ENCODE results near the gene GPATCH4.
"Not testable (repeated sequence)": the region's sequence is repeated elsewhere in the genome, so short reads cannot be mapped to it uniquely, and the experiment has no call there.

Gene GPATCH4

DNA sequence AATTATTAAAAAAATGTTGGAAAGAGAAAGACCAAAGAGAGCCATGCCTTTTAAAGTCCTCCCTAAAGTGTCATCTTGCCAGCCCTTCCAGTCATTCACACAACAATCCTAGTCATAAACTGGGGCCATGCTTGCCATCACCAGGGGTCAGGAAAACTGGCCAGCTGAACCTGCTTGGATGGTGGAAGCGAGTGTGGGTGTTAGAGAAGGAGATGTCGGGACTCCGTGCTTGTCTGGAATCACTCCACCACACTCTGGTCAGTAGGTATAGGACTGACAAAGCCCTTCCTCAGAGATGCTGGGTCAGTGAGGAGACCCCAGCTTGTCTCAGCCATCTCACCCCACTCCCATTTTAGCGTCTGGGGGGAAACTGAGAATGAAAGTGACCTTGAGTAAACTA, 14.7 kb upstream of the GPATCH4 start:
- H3K9me3 ChIP-seq (ENCODE audit: control insufficient read depth in 2 of 2, low read length in 2 of 2), result no peaks in the 10 kb centered on the region
- H3K9ac ChIP-seq (ENCODE audit: low read depth in 1 of 2, low read length in 2 of 2), result peak overlapping the region in 1 of 2 donors; percentile 2
- peak overlapping the region; percentile 18 to 23 for H3K27ac ChIP-seq (ENCODE audit: low read depth in 2 of 2, low read length in 2 of 2)
- no peaks in the 10 kb centered on the region for H3K4me1 ChIP-seq (ENCODE audit: control insufficient read depth in 2 of 2, insufficient read depth in 2 of 2, low read length in 2 of 2)
- H3K36me3 ChIP-seq (ENCODE audit: control insufficient read depth in 2 of 2, insufficient read depth in 2 of 2, low read length in 2 of 2), result no peaks in the 10 kb centered on the region
- no peak overlapping the region for H3K4me3 ChIP-seq (ENCODE audit: low read length in 2 of 2)
- peaks cover 19 to 20% of the 10 kb centered on the region in 2 donors for H3K27me3 ChIP-seq (ENCODE audit: control insufficient read depth in 2 of 2, insufficient read depth in 2 of 2, low read length in 2 of 2)

- no peak overlapping the region for H3K9ac ChIP-seq (ENCODE audit: low read depth in 1 of 2, low read length in 2 of 2)
- no peaks in the 10 kb centered on the region for H3K36me3 ChIP-seq (ENCODE audit: control insufficient read depth in 2 of 2, insufficient read depth in 2 of 2, low read length in 2 of 2)
- no peaks in the 10 kb centered on the region for H3K4me1 ChIP-seq (ENCODE audit: control insufficient read depth in 2 of 2, insufficient read depth in 2 of 2, low read length in 2 of 2)
- no peak overlapping the region for H3K27ac ChIP-seq (ENCODE audit: low read depth in 2 of 2, low read length in 2 of 2)
- peaks cover 5 to 6% of the 10 kb centered on the region in 2 donors for H3K27me3 ChIP-seq (ENCODE audit: control insufficient read depth in 2 of 2, insufficient read depth in 2 of 2, low read length in 2 of 2)
- no peak overlapping the region for H3K4me3 ChIP-seq (ENCODE audit: low read length in 2 of 2)
- H3K9me3 ChIP-seq (ENCODE audit: control insufficient read depth in 2 of 2, low read length in 2 of 2), result no peaks in the 10 kb centered on the region
These were observed 11.4 kb upstream of the GPATCH4 start for GRCh38 chr1:156612666-156613065.

DNA sequence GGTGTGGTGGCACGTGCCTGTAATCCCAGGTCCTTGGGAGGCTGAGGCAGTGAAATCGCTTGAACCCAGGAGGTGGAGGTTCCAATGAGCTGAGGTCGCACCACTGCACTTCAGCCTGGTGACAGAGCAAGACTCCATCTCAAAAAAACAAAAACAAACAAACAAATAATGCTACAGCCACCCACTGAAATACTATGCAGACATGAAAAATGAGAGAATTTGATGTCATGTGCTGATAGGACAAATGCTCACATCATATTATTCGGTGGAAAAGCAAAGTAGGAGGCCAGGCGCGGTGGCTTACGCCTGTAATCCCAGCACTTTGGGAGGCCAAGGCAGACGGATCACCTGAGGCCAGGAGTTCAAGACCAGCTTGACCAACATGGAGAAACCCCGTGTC, 8.8 kb upstream of the GPATCH4 start:
- not testable (repeated sequence) for H3K27ac ChIP-seq (ENCODE audit: low read depth in 2 of 2, low read length in 2 of 2); H3K9me3 ChIP-seq (ENCODE audit: control insufficient read depth in 2 of 2, low read length in 2 of 2); H3K27me3 ChIP-seq (ENCODE audit: control insufficient read depth in 2 of 2, insufficient read depth in 2 of 2, low read length in 2 of 2); H3K9ac ChIP-seq (ENCODE audit: low read depth in 1 of 2, low read length in 2 of 2); H3K4me1 ChIP-seq (ENCODE audit: control insufficient read depth in 2 of 2, insufficient read depth in 2 of 2, low read length in 2 of 2); H3K36me3 ChIP-seq (ENCODE audit: control insufficient read depth in 2 of 2, insufficient read depth in 2 of 2, low read length in 2 of 2); H3K4me3 ChIP-seq (ENCODE audit: low read length in 2 of 2)

GRCh38 chr1:156608981-156609380, 7.7 kb upstream of the GPATCH4 start:
- no peaks in the 10 kb centered on the region for H3K27me3 ChIP-seq (ENCODE audit: control insufficient read depth in 2 of 2, insufficient read depth in 2 of 2, low read length in 2 of 2)
- H3K4me3 ChIP-seq (ENCODE audit: low read length in 2 of 2), result no peak overlapping the region
- no peaks in the 10 kb centered on the region for H3K4me1 ChIP-seq (ENCODE audit: control insufficient read depth in 2 of 2, insufficient read depth in 2 of 2, low read length in 2 of 2)
- H3K9me3 ChIP-seq (ENCODE audit: control insufficient read depth in 2 of 2, low read length in 2 of 2), result no peaks in the 10 kb centered on the region
- no peaks in the 10 kb centered on the region for H3K36me3 ChIP-seq (ENCODE audit: control insufficient read depth in 2 of 2, insufficient read depth in 2 of 2, low read length in 2 of 2)
- no peak overlapping the region for H3K9ac ChIP-seq (ENCODE audit: low read depth in 1 of 2, low read length in 2 of 2)
- H3K27ac ChIP-seq (ENCODE audit: low read depth in 2 of 2, low read length in 2 of 2), result no peak overlapping the region

DNA sequence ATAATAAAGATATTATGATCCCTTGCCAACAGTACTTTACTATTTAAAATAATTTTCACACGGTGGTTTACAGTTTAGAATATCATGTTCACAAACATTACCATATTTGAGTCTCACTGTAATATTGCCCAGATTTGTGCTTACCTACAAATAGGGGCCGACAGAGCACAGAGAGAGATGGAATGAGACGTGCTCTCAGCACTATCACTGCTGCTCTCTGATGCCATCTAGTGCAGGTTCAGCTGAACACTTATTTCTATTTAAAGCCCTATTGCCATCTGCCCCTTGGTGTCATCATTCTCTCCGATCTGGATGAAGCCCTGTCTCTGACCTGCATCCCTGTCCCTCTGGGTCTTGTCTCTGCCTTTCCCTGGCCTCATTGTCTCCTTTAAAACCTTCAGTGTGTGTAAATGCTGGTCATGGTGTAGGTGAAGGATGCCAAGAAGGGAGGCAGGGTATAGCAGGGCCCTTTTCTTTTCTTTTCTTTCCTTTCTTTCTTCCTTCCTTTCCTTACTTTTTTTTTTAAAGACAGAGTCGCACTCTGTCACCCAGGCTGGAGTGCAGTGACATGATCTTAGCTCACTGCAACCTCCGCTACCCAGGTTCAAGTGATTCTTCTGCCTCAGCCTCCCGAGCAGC, 6.9 kb upstream of the GPATCH4 start:
- no peak overlapping the region for H3K4me3 ChIP-seq (ENCODE audit: low read length in 2 of 2)
- H3K9me3 ChIP-seq (ENCODE audit: control insufficient read depth in 2 of 2, low read length in 2 of 2), result no peaks in the 10 kb centered on the region
- H3K9ac ChIP-seq (ENCODE audit: low read depth in 1 of 2, low read length in 2 of 2), result no peak overlapping the region
- no peaks in the 10 kb centered on the region for H3K36me3 ChIP-seq (ENCODE audit: control insufficient read depth in 2 of 2, insufficient read depth in 2 of 2, low read length in 2 of 2)
- H3K4me1 ChIP-seq (ENCODE audit: control insufficient read depth in 2 of 2, insufficient read depth in 2 of 2, low read length in 2 of 2), result no peaks in the 10 kb centered on the region
- H3K27me3 ChIP-seq (ENCODE audit: control insufficient read depth in 2 of 2, insufficient read depth in 2 of 2, low read length in 2 of 2), result no peaks in the 10 kb centered on the region
- H3K27ac ChIP-seq (ENCODE audit: low read depth in 2 of 2, low read length in 2 of 2), result no peak overlapping the region

DNA sequence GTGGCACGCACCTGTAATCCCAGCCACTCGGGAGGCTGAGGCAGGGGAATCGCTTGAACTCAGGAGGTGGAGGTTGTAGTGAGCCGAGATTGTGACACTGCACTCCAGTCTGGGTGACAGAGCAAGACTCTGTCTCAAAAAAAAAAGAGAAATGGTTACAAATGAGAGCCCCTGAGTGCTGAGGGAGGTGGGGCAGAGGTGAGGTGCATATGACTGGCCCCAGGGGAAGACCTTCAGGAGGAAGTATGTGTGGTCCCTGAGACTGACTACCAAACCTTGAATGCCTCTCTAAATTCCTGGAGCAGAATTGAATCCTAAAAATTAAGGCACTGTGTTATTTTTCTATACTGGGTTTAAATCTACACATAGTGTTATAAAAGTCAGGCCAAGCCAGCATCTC, 6.1 kb upstream of the GPATCH4 start:
- not testable (repeated sequence) for H3K27ac ChIP-seq (ENCODE audit: low read depth in 2 of 2, low read length in 2 of 2); H3K9ac ChIP-seq (ENCODE audit: low read depth in 1 of 2, low read length in 2 of 2); H3K36me3 ChIP-seq (ENCODE audit: control insufficient read depth in 2 of 2, insufficient read depth in 2 of 2, low read length in 2 of 2); H3K4me1 ChIP-seq (ENCODE audit: control insufficient read depth in 2 of 2, insufficient read depth in 2 of 2, low read length in 2 of 2); H3K9me3 ChIP-seq (ENCODE audit: control insufficient read depth in 2 of 2, low read length in 2 of 2); H3K4me3 ChIP-seq (ENCODE audit: low read length in 2 of 2); H3K27me3 ChIP-seq (ENCODE audit: control insufficient read depth in 2 of 2, insufficient read depth in 2 of 2, low read length in 2 of 2)

DNA sequence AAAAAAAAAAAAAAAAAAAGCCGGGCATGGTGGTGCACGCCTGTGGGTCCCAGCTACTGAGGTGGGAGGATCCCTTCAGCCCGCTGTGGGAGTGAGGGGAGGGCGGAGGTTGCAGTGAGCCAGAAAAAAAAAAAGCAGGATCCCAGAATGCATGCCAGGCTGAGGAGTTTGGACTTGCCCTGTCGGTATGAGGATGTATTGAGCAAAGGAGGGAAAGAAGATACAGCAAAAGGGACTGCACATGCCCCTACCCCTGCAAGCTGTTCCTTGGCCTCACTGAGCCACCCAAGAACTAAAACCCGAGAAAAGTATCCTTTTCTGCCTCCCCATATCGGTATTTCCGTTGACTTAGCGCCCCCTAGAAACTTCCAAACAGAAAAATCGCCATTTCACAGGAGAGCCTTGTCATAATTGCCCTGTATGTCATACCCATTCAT, 1.3 kb upstream of the GPATCH4 start:
- Histone ChIP-seq H3K9ac (ENCODE audit: low read depth in 1 of 2, low read length in 2 of 2) (no peak overlapping the region), H3K27ac (ENCODE audit: low read depth in 2 of 2, low read length in 2 of 2) (no peak overlapping the region), H3K4me3 (ENCODE audit: low read length in 2 of 2) (peak overlapping the region in 1 of 2 donors; percentile 22), H3K9me3 (ENCODE audit: control insufficient read depth in 2 of 2, low read length in 2 of 2) (no peaks in the 10 kb centered on the region), H3K27me3 (ENCODE audit: control insufficient read depth in 2 of 2, insufficient read depth in 2 of 2, low read length in 2 of 2) (no peaks in the 10 kb centered on the region), H3K4me1 (ENCODE audit: control insufficient read depth in 2 of 2, insufficient read depth in 2 of 2, low read length in 2 of 2) (peaks cover 8% of the 10 kb centered on the region in 2 donors), H3K36me3 (ENCODE audit: control insufficient read depth in 2 of 2, insufficient read depth in 2 of 2, low read length in 2 of 2) (peaks cover 9% of the 10 kb centered on the region in 2 donors)

DNA sequence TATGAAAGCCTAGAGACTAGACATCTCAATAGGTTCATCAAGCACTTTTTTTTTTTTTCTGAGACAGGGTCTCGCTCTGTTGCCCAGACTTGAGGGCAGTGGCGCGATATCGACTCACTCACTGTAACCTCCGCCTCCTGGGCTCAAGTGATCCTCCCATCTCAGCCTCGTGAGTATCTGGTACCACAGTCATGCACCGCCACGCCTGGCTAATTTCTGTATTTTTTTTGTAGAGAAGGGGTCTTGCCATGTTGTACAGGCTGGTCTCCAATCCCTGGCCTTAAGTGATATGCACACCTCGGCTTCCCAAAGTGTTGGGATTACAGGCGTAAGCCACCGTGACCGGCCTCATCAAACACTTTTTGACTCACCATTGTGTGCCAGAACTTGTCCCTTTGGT, 613 bp upstream of the GPATCH4 start:
- Histone ChIP-seq H3K9ac (ENCODE audit: low read depth in 1 of 2, low read length in 2 of 2) (peak overlapping the region; percentile 72 to 81), H3K36me3 (ENCODE audit: control insufficient read depth in 2 of 2, insufficient read depth in 2 of 2, low read length in 2 of 2) (peaks cover 15% of the 10 kb centered on the region in 2 donors), H3K9me3 (ENCODE audit: control insufficient read depth in 2 of 2, low read length in 2 of 2) (no peaks in the 10 kb centered on the region), H3K27ac (ENCODE audit: low read depth in 2 of 2, low read length in 2 of 2) (peak overlapping the region; percentile 49 to 74), H3K4me1 (ENCODE audit: control insufficient read depth in 2 of 2, insufficient read depth in 2 of 2, low read length in 2 of 2) (peaks cover 8% of the 10 kb centered on the region in 2 donors), H3K4me3 (ENCODE audit: low read length in 2 of 2) (peak overlapping the region; percentile 78 to 99), H3K27me3 (ENCODE audit: control insufficient read depth in 2 of 2, insufficient read depth in 2 of 2, low read length in 2 of 2) (no peaks in the 10 kb centered on the region)

- peaks cover 8% of the 10 kb centered on the region in 2 donors for H3K4me1 ChIP-seq (ENCODE audit: control insufficient read depth in 2 of 2, insufficient read depth in 2 of 2, low read length in 2 of 2)
- H3K4me3 ChIP-seq (ENCODE audit: low read length in 2 of 2), result peak overlapping the region; percentile 78 to 99
- H3K36me3 ChIP-seq (ENCODE audit: control insufficient read depth in 2 of 2, insufficient read depth in 2 of 2, low read length in 2 of 2), result peaks cover 20 to 27% of the 10 kb centered on the region in 2 donors
- H3K9ac ChIP-seq (ENCODE audit: low read depth in 1 of 2, low read length in 2 of 2), result peak overlapping the region; percentile 72 to 81
- no peaks in the 10 kb centered on the region for H3K9me3 ChIP-seq (ENCODE audit: control insufficient read depth in 2 of 2, low read length in 2 of 2)
- H3K27ac ChIP-seq (ENCODE audit: low read depth in 2 of 2, low read length in 2 of 2), result peak overlapping the region in 1 of 2 donors; percentile 74
- no peaks in the 10 kb centered on the region for H3K27me3 ChIP-seq (ENCODE audit: control insufficient read depth in 2 of 2, insufficient read depth in 2 of 2, low read length in 2 of 2)
These were observed 552 bp downstream of the GPATCH4 start for GRCh38 chr1:156600733-156601121.

DNA sequence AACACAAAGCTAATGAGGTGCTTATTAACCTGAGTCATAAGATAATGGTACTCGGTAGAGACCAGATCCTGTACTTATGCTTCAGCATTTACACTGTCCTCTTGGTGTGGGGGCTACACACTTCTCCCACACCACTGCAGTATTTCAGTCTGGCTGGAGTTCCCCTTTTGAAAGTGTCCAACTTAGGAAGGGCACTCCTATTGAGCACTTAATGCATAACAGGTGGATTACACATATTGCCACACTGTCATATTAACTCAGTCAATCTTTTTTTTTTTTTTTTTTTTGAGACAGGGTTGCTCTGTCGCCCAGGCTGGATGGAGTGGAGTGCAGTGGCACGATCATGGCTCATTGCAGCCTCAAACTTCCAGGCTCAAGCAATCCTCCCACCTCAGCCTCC, 1.5 kb downstream of the GPATCH4 start:
- no peak overlapping the region for H3K4me3 ChIP-seq (ENCODE audit: low read length in 2 of 2)

More for the DNA sequence above, 1.5 kb downstream of the GPATCH4 start:
- peaks cover 21 to 36% of the 10 kb centered on the region in 2 donors for H3K36me3 ChIP-seq (ENCODE audit: control insufficient read depth in 2 of 2, insufficient read depth in 2 of 2, low read length in 2 of 2)
- H3K9ac ChIP-seq (ENCODE audit: low read depth in 1 of 2, low read length in 2 of 2), result no peak overlapping the region
- no peak overlapping the region for H3K27ac ChIP-seq (ENCODE audit: low read depth in 2 of 2, low read length in 2 of 2)
- H3K4me1 ChIP-seq (ENCODE audit: control insufficient read depth in 2 of 2, insufficient read depth in 2 of 2, low read length in 2 of 2), result peaks cover 8% of the 10 kb centered on the region in 2 donors
- no peaks in the 10 kb centered on the region for H3K27me3 ChIP-seq (ENCODE audit: control insufficient read depth in 2 of 2, insufficient read depth in 2 of 2, low read length in 2 of 2)
- no peaks in the 10 kb centered on the region for H3K9me3 ChIP-seq (ENCODE audit: control insufficient read depth in 2 of 2, low read length in 2 of 2)
